Large intestine (tissue), 3 donors: ENCODE results near the gene KLHL35. TPM values are rescaled to one million over a fixed set of nuclear protein-coding genes. Genes with fewer than 3 reads are reported as not detected.
A peak's percentile ranks its signal among the peaks of the same experiment; 100 is the strongest.

ENCODE experiments used
- DNase-seq, 2 donors: peaks; one replicate each; pipeline versions ENCODE4 v3.0.0 to v3.0.0-alpha.2; 2013
- H3K27ac ChIP-seq: one replicate; pipeline ENCODE4 v1.5.1; 2013; ENCODE audit warnings: low read length
- H3K27me3 ChIP-seq: 2 replicates; pipeline ENCODE4 v1.6.1; 2013; ENCODE audit warnings: low read length; ENCODE audit not compliant: control insufficient read depth, insufficient read depth
- H3K36me3 ChIP-seq: 2 replicates; pipeline ENCODE4 v1.6.1; 2013; ENCODE audit warnings: low read length; ENCODE audit not compliant: control insufficient read depth, insufficient read depth
- H3K4me1 ChIP-seq: one replicate; pipeline ENCODE4 v1.6.1; 2013; ENCODE audit warnings: low read length; ENCODE audit not compliant: control insufficient read depth, insufficient read depth
- H3K4me3 ChIP-seq: one replicate; pipeline ENCODE4 v1.5.1; 2013; ENCODE audit warnings: low read length
- H3K9me3 ChIP-seq: one replicate; pipeline ENCODE4 v1.6.1; 2013; ENCODE audit warnings: mild to moderate bottlenecking, low read depth, low read length, moderate library complexity; ENCODE audit not compliant: control insufficient read depth
- WGBS: methylation state at CpG from one replicate; pipeline ENCODE4 v1.1.5; 2013; ENCODE audit warnings: low lambda C conversion rate; ENCODE audit not compliant: insufficient coverage; 5-methylcytosine and 5-hydroxymethylcytosine counted together
- polyA plus RNA-seq: library from polyadenylated mRNA; unstranded; fragments of 120-200 nt; gene quantifications from one replicate; pipeline ENCODE4 v1.2.1, GENCODE V29; 2013

Gene KLHL35
- polyA plus RNA-seq, 1 donor = 1.3 TPM

- DNase-seq = no peak
- Histone ChIP-seq H3K27me3 (no peaks in the 10 kb centered on the region), H3K9me3 (peaks cover 3% of the 10 kb centered on the region), H3K36me3 (no peaks in the 10 kb centered on the region), H3K4me1 (peaks cover 40% of the 10 kb centered on the region), H3K4me3 (no peak overlapping the region), H3K27ac (no peak overlapping the region)
- no CpG with 5 or more reads among the region's 8 CpGs for WGBS
Measured at GRCh38 chr11:75375626-75376025, 57.4 kb downstream of the KLHL35 start.

- Histone ChIP-seq H3K4me1 (peaks cover 30% of the 10 kb centered on the region), H3K4me3 (no peak overlapping the region), H3K9me3 (peaks cover 3% of the 10 kb centered on the region), H3K27me3 (no peaks in the 10 kb centered on the region), H3K27ac (no peak overlapping the region), H3K36me3 (no peaks in the 10 kb centered on the region)
- 100% methylated on average over 2 of the region's 4 CpGs for whole genome bisulfite sequencing
- no peak for DNase-seq
Measured at GRCh38 chr11:75374646-75375045, 58.4 kb downstream of the KLHL35 start.

- peak in 1 of 2 donors; percentile 64 for DNase-seq
- no peaks in the 10 kb centered on the region for H3K36me3 ChIP-seq
- H3K27me3 ChIP-seq = no peaks in the 10 kb centered on the region
- H3K27ac ChIP-seq = peak overlapping the region; percentile 92
- no CpG with 5 or more reads among the region's 8 CpGs for WGBS
- peaks cover 25% of the 10 kb centered on the region for H3K4me1 ChIP-seq
- no peak overlapping the region for H3K4me3 ChIP-seq
- H3K9me3 ChIP-seq = no peaks in the 10 kb centered on the region
Measured at GRCh38 chr11:75373201-75373600, 59.8 kb downstream of the KLHL35 start.

Other genes with a start within 250 kb of the KLHL35 start
- 0.39 TPM for gene TPBGL, start 192.4 kb downstream of the KLHL35 start, polyA plus RNA-seq
- 26.9 TPM for gene ARRB1, start 81.5 kb downstream of the KLHL35 start, polyA plus RNA-seq
- gene RPS3, start 33.7 kb downstream of the KLHL35 start, polyA plus RNA-seq = 3,748 TPM
- 71.7 TPM for gene GDPD5, start 92.7 kb upstream of the KLHL35 start, polyA plus RNA-seq
- 154 TPM for gene SERPINH1, start 129.1 kb upstream of the KLHL35 start, polyA plus RNA-seq
- 20.1 TPM for gene MAP6, start 235.8 kb upstream of the KLHL35 start, polyA plus RNA-seq